Medulla oblongata (tissue), 1 donor: Measurements from ENCODE around the gene APPBP2.

Experiments
- DNase-seq: peaks from one replicate; pipeline ENCODE4 v3.0.0-alpha.2; 2015; ENCODE audit errors: extremely low spot score

APPBP2 gene

GRCh38 chr17:60396412-60396811, 129.6 kb downstream of the APPBP2 start:
- DNase-seq, result no peak

- no peak for DNase-seq
Observed at GRCh38 chr17:60395508-60396065, 130.5 kb downstream of the APPBP2 start.

DNA sequence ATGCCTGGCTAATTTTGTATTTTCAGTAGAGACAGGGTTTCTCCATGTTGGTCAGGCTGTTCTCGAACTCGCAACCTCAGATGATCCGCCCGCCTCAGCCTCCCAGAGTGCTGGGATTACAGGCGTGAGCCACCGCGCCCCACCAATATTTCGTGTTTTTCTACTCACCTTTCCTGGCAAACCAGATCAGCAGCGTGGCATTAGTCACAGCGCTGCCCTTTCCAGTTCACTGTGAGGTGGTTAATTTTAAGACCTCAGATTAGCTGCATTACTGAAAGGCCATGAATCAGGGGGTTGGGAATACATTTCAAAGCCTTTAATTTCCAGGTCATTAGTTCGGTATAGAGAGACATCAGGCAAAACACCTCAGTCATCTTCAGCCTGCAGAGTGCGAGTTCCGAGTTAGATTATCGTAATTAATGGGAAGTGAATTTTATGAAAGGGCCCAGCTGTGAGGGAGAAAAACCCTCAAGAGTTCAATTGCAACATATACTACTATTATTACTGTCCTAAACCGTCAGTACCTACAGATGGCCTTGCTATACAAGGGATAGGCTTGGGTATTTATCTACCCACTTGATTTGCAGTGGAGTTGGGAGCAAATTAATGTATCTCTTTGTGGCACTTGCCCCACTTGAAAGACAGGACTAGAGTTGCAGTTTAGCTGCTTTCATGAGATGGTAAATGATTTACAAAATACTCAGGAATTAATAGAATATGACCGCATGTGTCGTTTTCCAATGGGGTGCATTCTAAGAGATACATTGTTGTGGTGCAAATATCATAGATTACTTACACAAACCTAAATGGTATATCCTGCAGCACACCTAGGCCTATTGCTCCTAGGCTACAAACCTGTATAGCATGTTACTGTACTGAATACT, 132.0 kb downstream of the APPBP2 start:
- DNase-seq, result no peak
